ENCODE data around the gene RPS6KL1.

Gene RPS6KL1

DNA sequence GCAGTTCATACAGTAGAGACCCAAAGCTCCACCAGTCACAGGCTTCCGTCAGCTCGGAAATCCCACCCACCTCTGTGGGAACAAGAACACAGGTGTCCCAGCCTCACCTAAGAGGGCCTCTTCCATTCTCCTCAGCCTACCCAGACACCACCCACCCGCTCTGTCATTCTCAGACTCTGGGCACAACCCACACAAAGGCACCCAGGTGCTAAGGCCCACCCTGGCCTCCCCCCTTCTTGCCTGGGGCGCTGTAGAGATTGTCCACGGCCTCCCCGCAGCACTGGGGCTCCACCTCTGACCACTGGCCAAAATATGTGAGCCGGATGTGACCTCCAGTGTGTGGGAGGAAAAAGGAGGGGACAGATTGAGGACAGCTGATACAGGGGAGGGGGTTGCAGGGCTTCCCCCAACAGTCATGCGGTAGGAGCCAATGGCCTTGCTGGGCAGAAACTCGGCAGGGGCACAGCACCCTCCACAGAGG is 14.2 kb downstream of the RPS6KL1 start:
- Histone ChIP-seq H3K4me3 (ENCODE audit: low read depth in 1 of 2, low read length in 2 of 2) (no peak overlapping the region), H3K27ac (ENCODE audit: low read length) (no peak overlapping the region), H3K4me1 (ENCODE audit: control insufficient read depth in 1 of 2, insufficient read depth in 2 of 2, low read length in 2 of 2) (peaks cover 5 to 26% of the 10 kb centered on the region in 2 donors), H3K9me3 (ENCODE audit: control insufficient read depth in 1 of 2, low read length in 2 of 2) (no peaks in the 10 kb centered on the region), H3K27me3 (ENCODE audit: low read depth, low read length) (no peaks in the 10 kb centered on the region), H3K36me3 (ENCODE audit: control insufficient read depth in 1 of 2, insufficient read depth in 2 of 2, low read length in 2 of 2) (peaks cover 12 to 14% of the 10 kb centered on the region in 2 donors)

DNA sequence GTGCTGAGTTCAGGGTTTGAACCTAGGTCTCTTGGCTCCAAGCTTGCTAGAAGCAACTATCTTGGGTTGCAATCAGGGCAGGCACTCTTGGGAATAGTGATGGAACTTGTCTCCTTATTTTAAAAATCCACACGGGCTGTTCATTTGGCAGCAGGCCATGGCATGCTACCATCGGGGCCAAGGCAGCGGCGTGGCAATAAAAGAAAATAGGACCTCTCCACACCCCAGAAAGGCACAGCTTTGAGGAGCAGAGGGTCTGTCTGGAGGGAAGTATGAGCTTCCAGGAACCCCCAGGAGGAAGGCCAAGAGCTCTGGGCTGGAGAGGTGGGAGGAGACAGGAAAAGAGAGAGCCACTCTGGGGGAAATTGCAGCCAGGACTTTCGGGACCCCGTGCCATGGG is 15.3 kb downstream of the RPS6KL1 start:
- Histone ChIP-seq H3K36me3 (ENCODE audit: control insufficient read depth in 1 of 2, insufficient read depth in 2 of 2, low read length in 2 of 2) (peaks cover 20 to 21% of the 10 kb centered on the region in 2 donors), H3K27ac (ENCODE audit: low read length) (no peak overlapping the region), H3K4me1 (ENCODE audit: control insufficient read depth in 1 of 2, insufficient read depth in 2 of 2, low read length in 2 of 2) (peaks cover 5 to 26% of the 10 kb centered on the region in 2 donors), H3K27me3 (ENCODE audit: low read depth, low read length) (no peaks in the 10 kb centered on the region), H3K4me3 (ENCODE audit: low read depth in 1 of 2, low read length in 2 of 2) (no peak overlapping the region), H3K9me3 (ENCODE audit: control insufficient read depth in 1 of 2, low read length in 2 of 2) (no peaks in the 10 kb centered on the region)

GRCh38 chr14:74906925-74907521 is 16.0 kb downstream of the RPS6KL1 start:
- no peaks in the 10 kb centered on the region for H3K9me3 ChIP-seq (ENCODE audit: control insufficient read depth in 1 of 2, low read length in 2 of 2)
- peaks cover 5 to 26% of the 10 kb centered on the region in 2 donors for H3K4me1 ChIP-seq (ENCODE audit: control insufficient read depth in 1 of 2, insufficient read depth in 2 of 2, low read length in 2 of 2)
- peaks cover 27 to 28% of the 10 kb centered on the region in 2 donors for H3K36me3 ChIP-seq (ENCODE audit: control insufficient read depth in 1 of 2, insufficient read depth in 2 of 2, low read length in 2 of 2)
- H3K27me3 ChIP-seq (ENCODE audit: low read depth, low read length), result no peaks in the 10 kb centered on the region
- no peak overlapping the region for H3K4me3 ChIP-seq (ENCODE audit: low read depth in 1 of 2, low read length in 2 of 2)
- no peak overlapping the region for H3K27ac ChIP-seq (ENCODE audit: low read length)

DNA sequence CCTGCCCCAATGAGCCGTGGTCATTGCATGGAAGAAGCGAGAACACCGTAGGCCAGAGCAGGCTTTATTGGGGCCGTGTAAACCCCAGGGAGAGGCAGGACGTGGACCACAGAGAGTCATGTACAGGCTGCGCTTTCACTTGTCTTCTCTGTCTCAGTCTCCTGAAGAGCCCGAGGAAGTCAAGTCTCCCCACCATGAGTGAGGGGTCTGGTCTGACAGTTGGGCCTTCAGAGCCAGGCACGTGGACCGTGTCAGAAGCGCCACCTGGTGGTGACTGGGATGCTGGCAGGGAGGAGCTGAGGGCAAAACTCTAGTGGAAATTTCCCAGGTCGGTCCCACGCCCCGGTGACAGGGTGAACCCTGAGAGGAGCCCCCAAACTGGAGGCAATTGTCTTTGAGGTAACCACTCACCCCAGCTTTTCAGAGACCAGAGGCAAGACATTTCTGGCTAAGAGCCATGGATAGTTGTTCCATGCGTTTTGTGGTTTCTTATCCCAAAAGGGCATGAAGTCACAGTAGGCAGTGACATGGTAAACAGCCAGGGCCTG is 17.4 kb downstream of the RPS6KL1 start:
- H3K4me1 ChIP-seq (ENCODE audit: control insufficient read depth in 1 of 2, insufficient read depth in 2 of 2, low read length in 2 of 2), result peaks cover 5 to 26% of the 10 kb centered on the region in 2 donors
- H3K36me3 ChIP-seq (ENCODE audit: control insufficient read depth in 1 of 2, insufficient read depth in 2 of 2, low read length in 2 of 2), result peaks cover 41 to 42% of the 10 kb centered on the region in 2 donors
- H3K9me3 ChIP-seq (ENCODE audit: control insufficient read depth in 1 of 2, low read length in 2 of 2), result no peaks in the 10 kb centered on the region
- no peaks in the 10 kb centered on the region for H3K27me3 ChIP-seq (ENCODE audit: low read depth, low read length)
- no peak overlapping the region for H3K4me3 ChIP-seq (ENCODE audit: low read depth in 1 of 2, low read length in 2 of 2)
- H3K27ac ChIP-seq (ENCODE audit: low read length), result no peak overlapping the region

GRCh38 chr14:74904635-74905503 is 18.2 kb downstream of the RPS6KL1 start:
- Histone ChIP-seq H3K4me3 (ENCODE audit: low read depth in 1 of 2, low read length in 2 of 2) (no peak overlapping the region), H3K4me1 (ENCODE audit: control insufficient read depth in 1 of 2, insufficient read depth in 2 of 2, low read length in 2 of 2) (peaks cover 5 to 26% of the 10 kb centered on the region in 2 donors), H3K9me3 (ENCODE audit: control insufficient read depth in 1 of 2, low read length in 2 of 2) (no peaks in the 10 kb centered on the region), H3K27me3 (ENCODE audit: low read depth, low read length) (no peaks in the 10 kb centered on the region), H3K27ac (ENCODE audit: low read length) (no peak overlapping the region), H3K36me3 (ENCODE audit: control insufficient read depth in 1 of 2, insufficient read depth in 2 of 2, low read length in 2 of 2) (peaks cover 49 to 50% of the 10 kb centered on the region in 2 donors)

DNA sequence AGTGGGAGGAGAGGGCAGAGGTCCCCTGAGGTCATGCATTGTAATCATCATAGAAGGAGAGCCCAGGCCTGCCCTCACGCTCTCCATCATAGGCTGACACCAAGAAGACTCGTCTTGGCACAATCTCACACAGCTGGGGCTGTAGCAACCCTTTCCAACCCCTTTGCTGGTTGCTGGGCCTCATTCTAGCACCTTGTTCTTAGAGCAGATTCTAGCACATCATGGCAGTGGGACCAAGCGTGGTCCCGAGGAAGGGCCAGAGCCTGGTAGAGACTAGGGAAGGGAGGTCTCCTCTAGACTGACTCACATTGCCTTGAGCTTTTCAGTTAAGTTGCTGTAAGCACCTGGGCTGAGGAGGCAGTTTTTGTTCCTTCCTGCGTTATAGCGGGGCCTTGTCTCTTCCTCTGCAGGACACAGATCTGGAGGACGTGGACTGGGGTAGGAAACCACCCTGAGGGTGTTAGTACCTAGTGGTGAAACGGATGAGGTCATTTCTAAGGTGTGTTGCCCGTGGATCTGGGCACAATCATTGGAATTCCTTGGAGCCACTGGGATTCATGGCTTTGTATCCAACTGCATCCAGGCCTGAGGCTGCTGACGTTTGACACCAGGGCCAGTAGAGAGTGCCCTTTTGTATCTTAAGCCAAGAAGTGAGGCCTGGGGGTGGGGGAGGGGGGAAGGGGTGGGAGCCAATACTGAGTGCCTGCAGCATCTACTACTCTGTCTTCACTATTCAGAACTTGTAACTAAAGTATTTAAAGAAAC is 19.9 kb downstream of the RPS6KL1 start:
- Histone ChIP-seq H3K36me3 (ENCODE audit: control insufficient read depth in 1 of 2, insufficient read depth in 2 of 2, low read length in 2 of 2) (peaks cover 66 to 67% of the 10 kb centered on the region in 2 donors), H3K27ac (ENCODE audit: low read length) (no peak overlapping the region)

GRCh38 chr14:74898694-74899093 is 24.4 kb downstream of the RPS6KL1 start:
- Histone ChIP-seq H3K27ac (ENCODE audit: low read length) (no peak overlapping the region), H3K27me3 (ENCODE audit: low read depth, low read length) (no peaks in the 10 kb centered on the region), H3K36me3 (ENCODE audit: control insufficient read depth in 1 of 2, insufficient read depth in 2 of 2, low read length in 2 of 2) (peaks cover 83 to 94% of the 10 kb centered on the region in 2 donors), H3K4me3 (ENCODE audit: low read depth in 1 of 2, low read length in 2 of 2) (no peak overlapping the region), H3K9me3 (ENCODE audit: control insufficient read depth in 1 of 2, low read length in 2 of 2) (no peaks in the 10 kb centered on the region), H3K4me1 (ENCODE audit: control insufficient read depth in 1 of 2, insufficient read depth in 2 of 2, low read length in 2 of 2) (no peaks in the 10 kb centered on the region)

More for the DNA sequence above, 19.9 kb downstream of the RPS6KL1 start:
- Histone ChIP-seq H3K9me3 (ENCODE audit: control insufficient read depth in 1 of 2, low read length in 2 of 2) (no peaks in the 10 kb centered on the region), H3K4me1 (ENCODE audit: control insufficient read depth in 1 of 2, insufficient read depth in 2 of 2, low read length in 2 of 2) (peaks cover 5 to 25% of the 10 kb centered on the region in 2 donors), H3K4me3 (ENCODE audit: low read depth in 1 of 2, low read length in 2 of 2) (no peak overlapping the region), H3K27me3 (ENCODE audit: low read depth, low read length) (no peaks in the 10 kb centered on the region)

GRCh38 chr14:74898083-74898482 is 25.0 kb downstream of the RPS6KL1 start:
- H3K27ac ChIP-seq (ENCODE audit: low read length), result no peak overlapping the region
- H3K27me3 ChIP-seq (ENCODE audit: low read depth, low read length), result no peaks in the 10 kb centered on the region
- H3K36me3 ChIP-seq (ENCODE audit: control insufficient read depth in 1 of 2, insufficient read depth in 2 of 2, low read length in 2 of 2), result peaks cover 87 to 96% of the 10 kb centered on the region in 2 donors
- H3K4me1 ChIP-seq (ENCODE audit: control insufficient read depth in 1 of 2, insufficient read depth in 2 of 2, low read length in 2 of 2), result no peaks in the 10 kb centered on the region
- H3K9me3 ChIP-seq (ENCODE audit: control insufficient read depth in 1 of 2, low read length in 2 of 2), result no peaks in the 10 kb centered on the region
- no peak overlapping the region for H3K4me3 ChIP-seq (ENCODE audit: low read depth in 1 of 2, low read length in 2 of 2)

DNA sequence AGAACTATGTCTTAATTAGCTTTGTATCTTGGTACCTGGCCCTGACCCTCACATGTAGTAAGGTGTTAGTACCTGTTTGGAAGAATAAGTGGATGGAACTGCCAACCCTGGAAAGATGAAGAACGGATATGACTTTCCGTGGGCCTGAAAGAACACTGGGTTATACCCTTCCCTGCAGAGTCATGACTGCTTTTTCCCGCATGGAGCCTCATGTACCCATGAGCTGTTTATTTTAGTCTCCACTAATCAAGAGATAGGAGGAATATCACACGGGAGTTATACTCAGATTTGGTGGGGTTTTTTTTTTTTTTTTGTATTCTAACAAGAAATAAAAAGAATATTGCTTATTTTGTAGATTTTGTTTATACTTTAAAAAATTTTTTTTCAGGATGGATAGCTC is 25.4 kb downstream of the RPS6KL1 start:
- H3K9me3 ChIP-seq (ENCODE audit: control insufficient read depth in 1 of 2, low read length in 2 of 2), result no peaks in the 10 kb centered on the region
- peaks cover 88 to 96% of the 10 kb centered on the region in 2 donors for H3K36me3 ChIP-seq (ENCODE audit: control insufficient read depth in 1 of 2, insufficient read depth in 2 of 2, low read length in 2 of 2)
- H3K4me1 ChIP-seq (ENCODE audit: control insufficient read depth in 1 of 2, insufficient read depth in 2 of 2, low read length in 2 of 2), result no peaks in the 10 kb centered on the region
- no peak overlapping the region for H3K27ac ChIP-seq (ENCODE audit: low read length)
- H3K27me3 ChIP-seq (ENCODE audit: low read depth, low read length), result no peaks in the 10 kb centered on the region
- no peak overlapping the region for H3K4me3 ChIP-seq (ENCODE audit: low read depth in 1 of 2, low read length in 2 of 2)

- H3K9me3 ChIP-seq (ENCODE audit: control insufficient read depth in 1 of 2, low read length in 2 of 2), result no peaks in the 10 kb centered on the region
- no peaks in the 10 kb centered on the region for H3K27me3 ChIP-seq (ENCODE audit: low read depth, low read length)
- H3K27ac ChIP-seq (ENCODE audit: low read length), result no peak overlapping the region
- no peak overlapping the region for H3K4me3 ChIP-seq (ENCODE audit: low read depth in 1 of 2, low read length in 2 of 2)
- H3K36me3 ChIP-seq (ENCODE audit: control insufficient read depth in 1 of 2, insufficient read depth in 2 of 2, low read length in 2 of 2), result peaks cover 87 to 96% of the 10 kb centered on the region in 2 donors
- H3K4me1 ChIP-seq (ENCODE audit: control insufficient read depth in 1 of 2, insufficient read depth in 2 of 2, low read length in 2 of 2), result no peaks in the 10 kb centered on the region
These were observed 26.7 kb downstream of the RPS6KL1 start for GRCh38 chr14:74896400-74896799.

Data from muscle layer of duodenum (tissue), 2 donors.